ENCODE data around the gene HAAO.
"Not testable (repeated sequence)": the region's sequence is repeated elsewhere in the genome, so short reads cannot be mapped to it uniquely, and the experiment has no call there.

HAAO gene

GRCh38 chr2:42743659-42743990 is 48.8 kb downstream of the HAAO start:
- no peak for FAIRE-seq

GRCh38 chr2:42742740-42743658 is 49.4 kb downstream of the HAAO start:
- no peak for FAIRE-seq

DNA sequence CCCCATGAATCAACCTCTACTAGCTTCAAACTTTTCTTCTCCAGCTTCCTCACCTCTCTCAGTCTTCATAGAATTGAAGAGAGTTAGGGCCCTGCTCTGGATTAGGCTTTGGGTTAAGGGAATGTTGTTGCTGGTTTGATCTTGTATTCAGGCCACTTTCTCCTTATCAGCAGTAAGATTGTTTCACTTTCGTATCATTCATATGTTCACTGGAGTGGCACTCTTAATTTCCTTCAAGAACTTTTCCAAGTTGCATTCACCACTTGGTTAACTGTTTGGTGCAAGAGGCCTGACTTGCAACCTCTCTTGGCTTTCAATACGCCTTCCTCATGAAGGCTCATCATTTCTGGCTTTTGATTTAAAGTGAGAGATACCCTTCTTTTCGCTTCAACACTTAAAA is 51.2 kb downstream of the HAAO start:
- no peak for FAIRE-seq

DNA sequence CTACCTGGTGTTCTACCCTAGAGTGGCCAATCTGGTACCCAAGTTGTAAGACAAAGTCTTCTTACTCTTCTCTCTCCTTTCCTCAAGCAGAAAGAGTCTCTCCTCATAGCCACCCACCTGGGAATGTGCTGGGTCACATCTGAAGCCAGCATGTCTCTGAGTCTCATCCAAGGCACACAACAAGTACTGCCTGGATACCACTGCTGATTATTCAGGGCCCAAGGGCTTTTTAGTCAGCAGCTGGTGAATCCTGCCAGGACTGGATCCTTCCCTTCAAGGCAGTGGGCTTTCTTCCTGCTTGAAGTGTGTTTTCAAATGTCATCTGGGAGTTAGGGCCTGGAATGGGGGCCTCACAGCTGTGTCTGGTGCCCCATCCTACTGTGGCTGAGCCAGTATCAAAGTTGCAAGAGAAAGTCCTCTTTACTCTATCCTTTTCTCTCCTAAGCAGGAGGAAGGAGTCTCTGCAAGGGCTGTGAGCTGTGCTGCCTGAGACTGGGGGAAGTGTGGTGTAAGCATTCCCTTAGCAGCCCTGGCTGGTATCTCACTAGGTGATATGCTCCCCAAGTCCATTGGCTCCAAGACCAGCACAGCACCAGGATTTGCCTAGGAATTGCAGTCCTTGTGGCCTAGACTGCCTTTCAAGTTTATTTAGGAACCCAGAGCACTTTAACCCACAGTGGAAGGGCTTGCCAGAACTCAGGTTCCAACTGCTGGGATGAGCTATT is 55.6 kb downstream of the HAAO start:
- FAIRE-seq, result no peak

GRCh38 chr2:42733852-42734251 is 58.5 kb downstream of the HAAO start:
- FAIRE-seq, result no peak

GRCh38 chr2:42731316-42731715 is 61.1 kb downstream of the HAAO start:
- FAIRE-seq, result not testable (repeated sequence)

- FAIRE-seq, result no peak
These were observed 65.7 kb downstream of the HAAO start for GRCh38 chr2:42726680-42727079.

GRCh38 chr2:42725657-42726056 is 66.7 kb downstream of the HAAO start:
- FAIRE-seq, result no peak

GRCh38 chr2:42724886-42725285 is 67.5 kb downstream of the HAAO start:
- no peak for FAIRE-seq

DNA sequence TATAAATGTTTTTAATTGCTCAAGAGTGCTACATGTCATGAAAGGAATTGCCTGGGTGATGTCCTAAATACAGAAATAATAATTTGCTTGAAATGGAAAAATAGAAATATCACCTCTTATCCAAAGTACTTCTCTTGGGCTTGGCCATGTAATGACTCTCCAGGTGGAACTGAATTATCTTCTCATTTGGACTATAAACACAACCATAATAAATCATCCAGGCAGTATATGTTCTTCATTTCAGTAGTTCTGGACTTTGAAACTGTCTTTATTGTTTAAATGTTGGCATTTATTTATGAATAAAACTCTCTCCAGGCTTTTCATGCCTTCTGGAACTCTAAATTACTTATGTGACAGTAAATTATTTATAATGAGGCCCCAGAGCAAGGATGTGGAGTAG is 68.9 kb downstream of the HAAO start:
- no peak for FAIRE-seq

GRCh38 chr2:42722320-42723190 is 69.8 kb downstream of the HAAO start:
- FAIRE-seq, result no peak

DNA sequence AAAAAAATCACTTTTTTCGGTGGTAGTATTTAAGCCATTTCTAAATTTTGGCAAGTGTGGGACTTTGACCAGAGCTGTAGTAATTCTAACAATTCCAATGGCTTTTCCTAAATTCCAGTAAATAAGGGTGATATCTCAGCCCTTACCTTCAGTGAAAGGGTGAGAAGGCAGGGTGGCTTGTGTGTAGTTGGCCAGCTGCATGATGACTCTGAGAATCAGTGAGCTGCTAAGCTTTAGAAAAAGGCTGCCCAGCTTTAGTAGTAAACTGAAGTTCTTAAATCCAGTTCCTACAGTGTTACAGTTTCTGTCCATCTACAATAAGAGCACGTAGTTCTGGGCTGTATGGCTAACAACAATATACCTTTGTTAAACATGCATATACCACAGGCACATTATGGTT is 70.5 kb downstream of the HAAO start:
- no peak for FAIRE-seq

Measured in endometrium (tissue), 2 donors.